Motor neuron (in vitro differentiated cells): Measurements from ENCODE around the gene CTSH. TPM values are rescaled to one million over a fixed set of nuclear protein-coding genes. Genes with fewer than 3 reads are reported as not detected.
"Not testable (repeated sequence)": the region's sequence is repeated elsewhere in the genome, so short reads cannot be mapped to it uniquely, and the experiment has no call there.

ENCODE experiments used
- ATAC-seq, 8 experiments: fragments of 200-7000 bp; cut with Tn5 transposase; replicated peaks in 6 of 8; 2 replicates each; pipeline ENCODE4 v1.8.0; 2021; ENCODE audit warnings: mild to moderate bottlenecking in 8 of 8, moderate library complexity in 8 of 8
- H3K27ac ChIP-seq, 2 donors: fragments of 250-450 bp; sonication (Bioruptor Pico); 2 replicates each; pipeline ENCODE4 v1.9.0; 2021; ENCODE audit warnings: antibody characterized with exemption in 2 of 2, mild to moderate bottlenecking in 2 of 2, moderate library complexity in 1 of 2
- H3K4me1 ChIP-seq, 2 donors: fragments of 250-450 bp; sonication (Bioruptor Pico); replicated peaks in 1 of 2; 2 replicates each; pipeline ENCODE4 v1.6.1; 2021; ENCODE audit warnings: antibody characterized with exemption in 2 of 2, mild to moderate bottlenecking in 2 of 2, moderate library complexity in 1 of 2
- H3K4me3 ChIP-seq, 5 donors: fragments of 250-450 bp; sonication (Bioruptor Pico); 2 replicates each; pipeline ENCODE4 v1.9.0; 2021; ENCODE audit warnings: antibody characterized with exemption in 5 of 5, mild to moderate bottlenecking in 5 of 5, moderate library complexity in 4 of 5
- WGBS, 10 experiments: fragments of 450-650 bp; shearing (Covaris generic); methylation state at CpG; one replicate each; pipeline ENCODE4 v1.0.0; 2022; 5-methylcytosine and 5-hydroxymethylcytosine counted together
- in situ Hi-C, 9 experiments: fragments of 400-800 bp; cut with MboI; loops; one replicate each; pipeline ENCODE4 v1.15.0; 2021; ENCODE audit warnings: low sequenced_read_pairs in 9 of 9, low pct_unique_long_range_greater_than_20kb in 2 of 9; ENCODE audit not compliant: unreplicated experiment in 9 of 9
- total RNA-seq, 8 experiments: library from RNA; unstranded; fragments of 300-600 nt; gene quantifications; 2 replicates each; pipeline versions ENCODE4 v1.2.3 to v1.2.4, GENCODE V29; 2022

The CTSH gene
- total RNA-seq, 8 experiments from 2014 or later = 2.0 to 98.2 (median 4.7) TPM

DNA sequence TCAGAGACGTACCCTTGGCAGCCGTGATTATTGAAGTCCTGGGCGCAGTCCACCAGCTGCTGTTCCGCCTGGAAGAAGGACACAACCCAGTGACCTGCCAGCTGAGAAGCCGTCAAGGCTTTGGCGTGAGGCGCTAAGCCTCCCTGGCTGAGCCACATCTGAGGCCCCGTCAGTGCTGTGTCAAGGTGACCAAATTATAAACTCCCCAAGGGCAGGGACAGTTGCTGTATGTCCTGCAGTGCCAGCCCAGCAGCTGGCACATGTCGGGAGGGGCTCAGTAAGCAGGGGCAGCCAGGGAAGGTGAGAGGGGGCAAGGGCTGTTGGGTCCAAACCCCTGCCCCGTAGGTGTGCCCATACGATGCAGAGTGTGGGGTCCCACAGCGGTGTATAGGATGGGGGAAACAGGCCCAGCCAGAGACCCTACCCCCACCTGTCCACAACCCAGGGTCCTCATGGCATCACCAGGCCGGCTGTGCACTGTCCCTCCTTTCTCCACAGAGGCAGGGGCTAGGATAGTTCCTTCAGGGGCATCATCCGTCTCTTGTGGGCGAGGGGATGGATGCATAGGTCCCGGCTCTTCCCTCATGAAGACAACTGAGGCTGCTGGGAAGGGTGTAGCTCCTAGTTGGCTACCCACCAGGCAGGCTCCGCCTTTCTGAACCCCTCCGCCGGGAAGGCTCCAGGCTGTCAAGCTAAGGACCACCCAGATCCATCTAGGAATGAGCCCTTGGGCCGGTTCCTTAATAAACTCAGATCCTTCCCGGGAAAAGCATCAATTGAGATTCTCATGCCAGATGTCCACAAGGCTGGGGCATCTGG is 13.2 kb downstream of the CTSH start:
- Histone ChIP-seq H3K4me3 (no peak overlapping the region), H3K4me1 (no peaks in the 10 kb centered on the region), H3K27ac (no peak overlapping the region)
- in situ Hi-C loops = no loop called here
- peak in 4 of 8 experiments; percentile 4 to 11 (median 8) for ATAC-seq
- 50 to 91% (median 70%) methylated on average over 1 to 8 of the region's 21 CpGs; no CpG with 5 or more reads in 6 of the 10 experiments for WGBS, 10 experiments

DNA sequence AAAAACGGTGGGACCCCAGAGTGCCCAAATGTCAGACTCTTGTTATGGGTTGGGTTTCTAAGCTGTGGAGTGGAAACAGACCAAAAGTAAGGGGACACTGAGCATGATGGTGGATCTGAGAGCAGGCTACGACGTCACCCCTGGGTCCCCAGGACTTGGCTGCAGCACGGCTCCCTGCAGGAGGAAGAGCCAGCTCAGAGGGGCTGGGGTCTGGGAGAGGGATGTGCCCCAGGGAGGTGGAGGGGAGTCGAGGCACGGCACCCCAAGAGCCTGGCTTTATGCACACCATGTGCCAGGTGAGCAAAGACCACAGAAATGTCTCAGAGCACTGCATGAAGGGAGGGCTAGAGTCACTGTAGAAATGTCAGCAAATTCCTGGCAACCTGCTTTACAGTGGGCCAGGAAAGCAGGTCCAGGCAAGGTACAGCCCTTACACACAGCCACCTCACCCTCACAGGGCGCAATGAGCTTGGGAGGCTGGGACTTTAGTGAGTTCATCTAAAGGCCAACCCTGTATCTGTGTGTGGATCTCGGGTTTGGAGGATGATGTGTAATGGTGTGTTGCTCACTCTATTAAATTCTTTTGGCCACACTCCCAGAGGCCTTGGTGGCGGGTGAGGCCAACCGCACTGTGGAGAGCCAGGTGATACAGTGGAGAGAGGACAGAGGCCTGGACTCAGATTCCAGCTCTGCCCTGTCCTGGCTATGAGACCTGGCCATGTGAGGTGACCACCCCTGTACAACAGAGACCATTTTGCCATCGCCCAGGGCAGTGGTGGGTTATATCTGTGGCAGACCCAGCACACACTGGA is 14.1 kb downstream of the CTSH start:
- H3K27ac ChIP-seq = no peak overlapping the region
- H3K4me3 ChIP-seq = no peak overlapping the region
- no peaks in the 10 kb centered on the region for H3K4me1 ChIP-seq
- in situ Hi-C loops = no loop called here
- 20 to 95% (median 61%) methylated on average over 1 to 6 of the region's 11 CpGs; no CpG with 5 or more reads in 2 of the 10 experiments for WGBS, 10 experiments
- ATAC-seq = peak in 7 of 8 experiments; percentile 5 to 87 (median 22)

DNA sequence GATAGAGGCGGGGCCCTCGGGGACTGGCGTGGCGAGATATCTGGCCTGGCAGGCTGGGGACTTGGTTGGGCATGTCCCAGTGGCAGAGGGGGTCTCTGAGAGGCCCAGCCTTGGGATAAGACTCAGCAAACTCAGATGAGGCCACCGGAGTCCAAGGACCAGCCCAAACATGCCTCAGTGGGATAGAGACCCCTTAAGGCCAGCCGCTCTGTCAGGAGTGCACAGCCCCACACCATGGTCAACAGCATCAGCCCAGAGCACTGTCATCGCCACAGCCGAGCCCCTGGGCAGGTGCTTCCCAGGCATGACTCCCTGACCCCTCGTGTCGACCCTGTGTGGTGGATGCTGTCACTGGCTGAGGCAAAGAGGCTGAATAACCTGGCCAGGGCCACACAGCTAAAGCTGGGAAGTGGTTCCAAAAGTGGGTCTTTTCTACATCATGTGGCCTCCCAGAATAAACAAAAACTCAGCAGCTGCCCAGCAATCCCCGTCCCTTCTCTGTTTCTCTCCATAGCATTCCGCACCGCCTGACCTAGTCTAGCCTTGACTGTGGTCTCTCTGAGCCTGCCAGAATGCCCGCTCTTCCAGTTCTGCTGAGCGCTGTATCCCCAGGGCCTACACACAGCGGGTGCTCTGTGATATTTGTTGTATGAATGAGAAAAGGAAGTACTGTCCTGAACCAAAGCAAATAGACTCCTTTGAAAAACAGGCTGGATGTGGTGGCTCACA is 15.1 kb downstream of the CTSH start:
- in situ Hi-C loops = no loop called here
- peak in 1 of 8 experiments; percentile 5 for ATAC-seq
- Histone ChIP-seq H3K4me3 (no peak overlapping the region), H3K27ac (no peak overlapping the region), H3K4me1 (no peaks in the 10 kb centered on the region)
- 70 to 100% (median 90%) methylated on average over 1 to 7 of the region's 16 CpGs; no CpG with 5 or more reads in 3 of the 10 experiments for WGBS, 10 experiments

DNA sequence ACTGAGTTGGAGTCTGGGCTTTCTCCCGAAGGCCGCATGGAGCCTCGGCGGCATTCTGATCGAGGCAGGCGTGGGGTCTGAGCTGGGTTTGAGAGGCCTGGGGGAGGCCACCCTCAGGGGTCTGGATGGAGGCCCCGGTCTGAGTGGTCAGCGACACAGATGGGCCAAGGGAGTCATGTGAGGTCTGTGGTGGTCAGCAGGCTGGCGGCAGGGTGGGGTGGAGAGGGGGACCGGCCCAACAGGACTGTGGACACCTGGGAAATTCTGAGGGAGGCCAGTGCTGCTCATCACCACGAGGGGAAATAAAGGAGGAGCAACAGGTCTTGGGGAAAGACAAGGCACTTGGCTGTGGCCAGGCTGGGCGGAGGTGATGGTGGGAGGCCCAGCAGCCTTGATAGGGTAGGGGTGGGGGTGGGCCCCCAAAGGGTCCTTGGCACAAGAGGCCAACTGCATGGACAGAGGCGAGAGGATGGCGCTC is 16.2 kb downstream of the CTSH start:
- no peak overlapping the region for H3K4me3 ChIP-seq
- H3K27ac ChIP-seq = no peak overlapping the region
- in situ Hi-C loops = no loop called here
- WGBS, 10 experiments = 79 to 100% (median 92%) methylated on average over 1 to 7 of the region's 14 CpGs; no CpG with 5 or more reads in 5 of the 10 experiments
- ATAC-seq = no peak
- H3K4me1 ChIP-seq = no peaks in the 10 kb centered on the region

DNA sequence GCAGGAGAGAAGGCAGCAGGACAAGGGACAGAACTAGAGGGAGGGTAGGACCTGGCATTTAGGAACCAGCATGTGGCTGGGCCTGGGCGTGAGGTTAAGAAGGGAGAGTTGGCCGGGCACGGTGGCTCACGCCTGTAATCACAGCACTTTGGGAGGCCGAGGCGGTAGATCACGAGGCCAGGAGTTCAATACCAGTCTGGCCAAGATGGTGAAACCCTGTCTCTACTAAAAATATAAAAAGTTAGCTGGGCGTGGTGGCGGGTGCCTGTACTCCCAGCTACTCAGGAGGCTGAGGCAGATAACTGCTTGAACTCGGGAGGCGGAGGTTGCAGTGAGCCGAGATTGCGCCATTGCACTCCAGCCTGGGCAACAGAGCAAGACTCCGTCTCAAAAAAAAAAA is 16.7 kb downstream of the CTSH start:
- 68 to 96% (median 93%) methylated on average over 1 to 6 of the region's 14 CpGs; no CpG with 5 or more reads in 4 of the 10 experiments for WGBS, 10 experiments
- not testable (repeated sequence) for H3K27ac ChIP-seq

DNA sequence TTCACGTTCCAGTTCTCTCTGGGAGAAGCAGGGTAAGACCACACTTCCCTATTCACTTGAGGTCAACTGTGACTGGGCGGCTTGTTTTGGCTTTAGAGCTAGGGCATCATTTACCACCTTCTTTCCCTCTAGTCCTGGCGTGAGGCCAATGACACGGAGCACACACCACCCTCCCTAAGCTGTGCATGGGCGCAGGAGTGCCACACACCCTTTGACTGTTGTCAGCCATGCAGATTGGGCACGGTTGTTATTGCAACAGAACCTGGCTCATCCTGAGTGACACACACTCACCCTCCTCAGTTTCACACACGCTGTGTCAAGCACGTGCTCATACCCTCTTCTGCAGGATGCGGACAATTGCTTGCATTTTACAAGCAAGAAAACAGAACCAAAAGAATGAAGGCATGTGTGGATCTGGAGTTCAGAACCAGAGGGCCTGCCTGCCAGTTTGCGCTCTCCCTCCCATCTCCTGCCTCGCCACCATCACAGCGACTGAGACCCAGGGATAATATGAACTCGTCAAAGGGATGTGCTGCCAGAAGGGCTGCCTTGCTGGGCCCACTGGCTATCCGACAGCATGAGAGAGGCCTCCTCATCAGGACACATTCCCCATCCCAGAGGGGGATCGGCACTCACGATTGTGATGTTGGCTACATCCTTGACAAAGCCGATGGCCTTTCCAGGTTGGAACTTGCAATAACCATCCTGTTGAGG is 17.6 kb downstream of the CTSH start:
- H3K27ac ChIP-seq = no peak overlapping the region
- no peak overlapping the region for H3K4me3 ChIP-seq
- ATAC-seq = no peak
- WGBS, 10 experiments = 20 to 100% (median 92%) methylated on average over 1 to 8 of the region's 17 CpGs; no CpG with 5 or more reads in 1 of the 10 experiments
- in situ Hi-C loops = no loop called here
- no peaks in the 10 kb centered on the region for H3K4me1 ChIP-seq

More for the DNA sequence above, 16.7 kb downstream of the CTSH start:
- in situ Hi-C loops, H3K4me1 ChIP-seq, H3K4me3 ChIP-seq, ATAC-seq: not testable (repeated sequence)

DNA sequence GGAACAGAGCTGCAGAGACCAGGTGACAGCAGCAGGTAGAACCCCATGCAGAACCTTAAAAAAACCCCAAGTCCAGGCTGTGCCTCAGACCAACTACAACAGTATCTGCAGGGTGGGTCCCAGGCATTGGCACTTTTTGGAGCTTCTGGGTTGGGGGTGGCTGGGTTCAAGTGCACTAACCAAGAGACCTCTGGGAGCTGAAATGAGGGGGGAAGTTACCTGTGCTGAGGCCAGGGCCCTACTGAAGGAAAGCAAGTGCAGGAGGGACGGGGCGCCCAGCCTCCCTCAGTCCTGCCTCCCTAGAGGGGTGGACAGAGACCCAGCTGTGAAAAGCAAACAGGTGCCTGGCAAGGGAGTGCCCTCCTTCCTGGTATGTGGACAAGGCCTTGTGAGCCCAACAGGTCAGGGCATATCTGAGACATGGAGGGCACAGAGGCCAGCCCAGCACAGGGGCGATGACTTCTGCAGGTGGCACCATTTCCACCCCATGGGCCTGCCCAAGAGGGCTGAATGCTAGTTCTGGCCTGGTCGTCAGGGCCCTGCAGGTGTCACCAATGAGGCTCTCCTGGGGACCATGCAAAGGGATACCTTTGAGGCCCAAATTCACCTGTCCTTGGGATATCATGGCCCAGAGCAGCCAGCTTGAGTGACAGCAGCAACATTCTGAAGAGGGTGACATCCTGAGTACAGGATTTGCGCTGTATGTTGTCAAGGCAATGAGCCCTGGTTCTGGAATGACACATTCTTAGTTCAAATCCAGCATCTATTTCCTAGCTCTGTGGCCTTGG is 18.7 kb downstream of the CTSH start:
- in situ Hi-C loops = no loop called here
- ATAC-seq = peak in 5 of 8 experiments; percentile 3 to 24 (median 12)
- WGBS, 10 experiments = 40 to 100% (median 100%) methylated on average over 1 to 2 of the region's 5 CpGs; no CpG with 5 or more reads in 5 of the 10 experiments
- no peak overlapping the region for H3K4me3 ChIP-seq
- no peaks in the 10 kb centered on the region for H3K4me1 ChIP-seq
- no peak overlapping the region for H3K27ac ChIP-seq

DNA sequence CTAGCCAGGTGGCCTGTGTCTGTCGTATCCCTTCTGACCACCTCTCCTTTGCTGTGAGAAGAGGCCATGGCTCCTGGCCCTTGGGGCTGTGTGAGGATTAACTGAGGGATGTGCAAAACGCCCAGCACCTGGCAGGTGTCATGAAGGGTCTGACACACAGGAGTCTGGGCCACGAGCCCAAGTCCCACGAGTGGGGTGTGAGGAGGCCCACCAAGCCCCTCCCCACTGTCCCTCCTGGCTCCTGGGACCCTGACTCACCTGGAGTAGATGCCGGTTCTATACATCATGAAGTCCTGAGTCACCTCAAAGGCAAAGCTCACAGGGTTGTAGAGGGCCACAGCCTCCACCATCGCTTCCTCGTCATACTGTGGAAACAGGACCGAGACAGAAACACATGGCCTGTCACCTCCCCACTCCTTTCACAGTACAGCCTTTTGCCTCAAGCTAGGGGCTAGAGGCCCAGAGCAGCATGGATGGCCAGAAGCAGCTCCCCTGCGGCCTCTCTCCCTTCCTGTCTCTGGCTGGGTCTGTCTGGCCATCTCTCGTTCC is 19.7 kb downstream of the CTSH start:
- in situ Hi-C loops = no loop called here
- H3K4me3 ChIP-seq = no peak overlapping the region
- H3K4me1 ChIP-seq = no peaks in the 10 kb centered on the region
- H3K27ac ChIP-seq = no peak overlapping the region
- 83 to 96% (median 92%) methylated on average over 1 to 5 of the region's 10 CpGs; no CpG with 5 or more reads in 6 of the 10 experiments for WGBS, 10 experiments
- peak in 2 of 8 experiments; percentile 7 to 13 for ATAC-seq

DNA sequence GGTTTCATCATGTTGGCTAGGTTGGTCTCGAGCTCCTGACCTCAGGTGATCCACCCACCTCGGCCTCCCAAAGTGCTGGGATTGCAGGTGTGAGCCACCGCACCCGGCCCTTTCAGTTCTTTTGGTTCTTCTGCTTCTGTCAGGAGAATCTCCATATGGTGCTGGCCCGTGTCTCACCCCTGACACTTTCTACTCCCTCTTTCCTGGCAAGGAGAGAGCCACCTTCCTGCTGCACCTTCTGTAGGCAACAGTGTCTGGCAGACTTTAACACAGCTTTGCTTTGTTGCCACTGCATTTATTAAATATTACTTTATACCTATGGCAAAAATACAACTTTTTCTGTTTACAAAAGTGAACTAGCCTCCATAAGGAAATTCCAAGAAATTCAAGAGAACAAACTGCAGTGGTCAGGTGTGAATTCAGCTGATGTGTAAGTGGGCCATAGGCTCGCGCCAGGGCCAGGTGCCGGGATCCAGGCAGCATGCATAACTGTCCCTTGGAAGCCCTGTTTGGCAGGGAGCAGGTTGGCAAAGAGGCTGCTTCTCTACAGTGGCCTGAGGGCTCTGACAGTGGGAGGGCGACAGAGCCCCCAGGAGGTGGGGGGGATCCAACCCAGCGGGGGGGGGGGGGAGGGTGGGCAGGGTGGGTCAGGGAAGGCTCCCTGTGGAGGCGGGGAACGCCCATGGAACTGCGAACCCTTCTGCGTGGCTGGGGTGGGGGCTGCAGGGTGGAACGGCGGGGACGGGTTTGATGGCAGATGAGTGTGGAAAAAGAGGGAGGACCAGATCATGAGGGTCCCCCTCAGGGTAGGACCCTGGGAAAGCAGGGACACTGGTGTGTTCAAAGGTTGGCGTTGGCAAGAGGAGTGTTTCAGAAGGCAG is 21.1 kb downstream of the CTSH start:
- Histone ChIP-seq H3K4me1 (no peaks in the 10 kb centered on the region), H3K4me3 (no peak overlapping the region), H3K27ac (no peak overlapping the region)
- in situ Hi-C loops = loop anchor here in 4 of 9 experiments (25.0 kb wide), 1 partner anchor 264 kb away; no protein-coding TSS in a partner anchor
- 80 to 100% (median 92%) methylated on average over 2 to 6 of the region's 18 CpGs; no CpG with 5 or more reads in 3 of the 10 experiments for WGBS, 10 experiments
- no peak for ATAC-seq

DNA sequence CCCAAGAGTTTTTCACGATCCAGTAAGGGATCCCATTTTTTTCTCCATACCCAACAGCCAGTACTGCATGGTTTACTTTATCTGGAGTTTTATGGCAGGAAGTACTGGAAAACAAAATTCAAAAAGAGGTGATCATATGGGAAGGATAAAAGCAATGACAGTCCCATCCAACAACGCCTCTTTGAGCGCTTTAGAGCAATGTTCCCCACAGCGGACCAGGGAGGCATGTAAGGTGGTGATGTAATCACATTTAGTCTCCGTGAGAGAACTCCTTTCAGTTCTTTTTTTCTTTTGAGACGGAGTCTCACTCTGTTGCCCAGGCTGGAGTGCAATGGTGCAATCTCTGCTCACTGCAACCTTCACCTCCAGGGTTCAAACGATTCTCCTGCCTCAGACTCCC is 21.8 kb downstream of the CTSH start:
- in situ Hi-C loops = loop anchor here in 4 of 9 experiments (25.0 kb wide), 1 partner anchor 264 kb away; no protein-coding TSS in a partner anchor

More for the DNA sequence above, 21.8 kb downstream of the CTSH start:
- no peak for ATAC-seq
- no peak overlapping the region for H3K4me3 ChIP-seq
- 80 to 100% (median 85%) methylated on average over 1 to 7 of the region's 7 CpGs; no CpG with 5 or more reads in 2 of the 10 experiments for WGBS, 10 experiments
- H3K4me1 ChIP-seq = no peaks in the 10 kb centered on the region
- no peak overlapping the region for H3K27ac ChIP-seq
